Skin epidermis (tissue), 12 donors: ENCODE results near the gene HECTD4.
"Not testable (repeated sequence)": the region's sequence is repeated elsewhere in the genome, so short reads cannot be mapped to it uniquely, and the experiment has no call there.

ENCODE experiments used
- H3K27ac ChIP-seq, 21 experiments: fragments of 200-600 bp; sonication (generic) in 11 of 21; one replicate each; pipeline ENCODE4 v1.5.0; 2020; ENCODE audit warnings: mild to moderate bottlenecking in 3 of 21, inconsistent platforms in 2 of 21, moderate library complexity in 2 of 21
- H3K4me3 ChIP-seq, 7 experiments: fragments of 200-600 bp; sonication (generic) in 2 of 7; one replicate each; pipeline ENCODE4 v1.5.0; 2020; ENCODE audit warnings: inconsistent platforms in 2 of 7, mild to moderate bottlenecking in 2 of 7, moderate library complexity in 1 of 7

Gene HECTD4

GRCh38 chr12:112110787-112111662 lies 271.2 kb downstream of the HECTD4 start:
- peak overlapping the region in 4 of 21 experiments; percentile 4 to 34 (median 20) for H3K27ac ChIP-seq
- not testable (repeated sequence) for H3K4me3 ChIP-seq
